Measurements from ENCODE around the gene LONRF2. TPM values are rescaled to one million over a fixed set of nuclear protein-coding genes. Genes with fewer than 3 reads are reported as not detected.

LONRF2 gene
- total and polyA plus RNA-seq, 2 donors (not counting 1 experiment from before 2014, with no cell fraction given): under 0.01 to 0.01 TPM

DNA sequence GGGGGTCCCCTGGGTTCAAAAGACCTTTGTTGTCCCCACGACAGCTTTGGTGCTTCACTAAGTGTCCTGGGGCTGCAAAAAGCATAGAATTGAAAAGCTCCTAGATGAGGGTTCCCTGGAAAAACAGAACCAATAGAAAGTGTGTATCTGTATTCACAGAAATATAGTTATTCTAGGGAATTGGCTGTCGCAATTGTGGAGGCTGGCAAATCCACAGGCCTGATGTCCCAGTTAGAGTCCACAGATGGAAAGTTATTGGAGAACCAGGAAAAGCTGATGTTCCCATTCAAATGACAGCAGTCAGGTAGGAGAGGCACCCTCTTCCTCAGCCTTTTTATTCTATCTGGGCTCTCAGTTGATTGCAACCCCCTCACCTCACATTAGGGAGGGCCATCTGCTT, 65.5 kb downstream of the LONRF2 start:
- H3K36me3 ChIP-seq (ENCODE audit: control insufficient read depth, insufficient read depth, low read length): no peaks in the 10 kb centered on the region
- H3K79me2 ChIP-seq (ENCODE audit: control insufficient read depth, insufficient read depth, low read length): no peaks in the 10 kb centered on the region
- TF ChIP-seq, protein P1, sequence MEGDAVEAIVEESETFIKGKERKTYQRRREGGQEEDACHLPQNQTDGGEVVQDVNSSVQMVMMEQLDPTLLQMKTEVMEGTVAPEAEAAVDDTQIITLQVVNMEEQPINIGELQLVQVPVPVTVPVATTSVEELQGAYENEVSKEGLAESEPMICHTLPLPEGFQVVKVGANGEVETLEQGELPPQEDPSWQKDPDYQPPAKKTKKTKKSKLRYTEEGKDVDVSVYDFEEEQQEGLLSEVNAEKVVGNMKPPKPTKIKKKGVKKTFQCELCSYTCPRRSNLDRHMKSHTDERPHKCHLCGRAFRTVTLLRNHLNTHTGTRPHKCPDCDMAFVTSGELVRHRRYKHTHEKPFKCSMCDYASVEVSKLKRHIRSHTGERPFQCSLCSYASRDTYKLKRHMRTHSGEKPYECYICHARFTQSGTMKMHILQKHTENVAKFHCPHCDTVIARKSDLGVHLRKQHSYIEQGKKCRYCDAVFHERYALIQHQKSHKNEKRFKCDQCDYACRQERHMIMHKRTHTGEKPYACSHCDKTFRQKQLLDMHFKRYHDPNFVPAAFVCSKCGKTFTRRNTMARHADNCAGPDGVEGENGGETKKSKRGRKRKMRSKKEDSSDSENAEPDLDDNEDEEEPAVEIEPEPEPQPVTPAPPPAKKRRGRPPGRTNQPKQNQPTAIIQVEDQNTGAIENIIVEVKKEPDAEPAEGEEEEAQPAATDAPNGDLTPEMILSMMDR (conservative IDR thresholded peaks at IDR 0.05 in 1 of 2, IDR thresholded peaks at IDR 0.05 in 1 of 2; ENCODE audit: low read depth in 1 of 2, low read length in 2 of 2): no peak
- no peak for TF ChIP-seq EZH2 (IDR thresholded peaks at IDR 0.05; ENCODE audit: low read length, missing control alignments)
- no peak overlapping the region for H3K27ac ChIP-seq (ENCODE audit: insufficient read depth, low read length)
- H3K27me3 ChIP-seq (ENCODE audit: control insufficient read depth, insufficient read depth, low read length): no peaks in the 10 kb centered on the region
- H3K4me1 ChIP-seq (ENCODE audit: control insufficient read depth, extremely low read depth, insufficient read depth, low read length): no peaks in the 10 kb centered on the region
- no peak for DNase-seq (ENCODE audit: low read depth in 2 of 2)
- H3K4me3 ChIP-seq (replicated peaks in 1 of 4; ENCODE audit: control extremely low read depth in 1 of 4, insufficient read depth in 1 of 4, low read depth in 3 of 4, low read length in 4 of 4): no peak overlapping the region
- no peaks in the 10 kb centered on the region for H4K20me1 ChIP-seq (ENCODE audit: control insufficient read depth, extremely low read depth, insufficient read depth, low read length)
- H2AFZ ChIP-seq (ENCODE audit: low read length): no peak overlapping the region
- H3K9me3 ChIP-seq (ENCODE audit: control insufficient read depth, insufficient read depth, low read depth, low read length): no peaks in the 10 kb centered on the region
- no peak overlapping the region for H3K9ac ChIP-seq (ENCODE audit: insufficient read depth, low read length)
- no peak overlapping the region for H3K4me2 ChIP-seq (ENCODE audit: extremely low read depth, insufficient read depth, low read length)

DNA sequence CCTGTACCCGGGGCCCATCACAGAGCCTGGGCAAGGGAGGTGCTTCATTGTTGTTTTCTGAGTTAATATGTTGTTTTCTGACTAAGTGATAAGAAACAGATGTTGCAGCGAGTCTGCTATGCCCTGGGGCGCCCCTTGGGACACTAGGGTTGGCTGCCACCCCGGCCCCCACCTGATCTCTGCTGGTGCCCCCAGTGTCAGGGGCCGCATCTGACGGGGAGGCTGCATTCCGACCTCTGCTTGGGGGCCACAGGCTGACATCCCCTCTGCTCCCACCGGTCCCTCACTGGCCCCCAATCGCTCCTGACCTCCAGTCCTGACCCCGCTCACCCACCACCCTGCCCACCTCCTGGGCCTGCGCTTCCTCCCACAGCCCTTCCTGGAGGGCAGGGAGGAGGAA, 65.9 kb downstream of the LONRF2 start:
- no peak overlapping the region for H3K4me2 ChIP-seq (ENCODE audit: extremely low read depth, insufficient read depth, low read length)
- no peaks in the 10 kb centered on the region for H3K4me1 ChIP-seq (ENCODE audit: control insufficient read depth, extremely low read depth, insufficient read depth, low read length)

DNA sequence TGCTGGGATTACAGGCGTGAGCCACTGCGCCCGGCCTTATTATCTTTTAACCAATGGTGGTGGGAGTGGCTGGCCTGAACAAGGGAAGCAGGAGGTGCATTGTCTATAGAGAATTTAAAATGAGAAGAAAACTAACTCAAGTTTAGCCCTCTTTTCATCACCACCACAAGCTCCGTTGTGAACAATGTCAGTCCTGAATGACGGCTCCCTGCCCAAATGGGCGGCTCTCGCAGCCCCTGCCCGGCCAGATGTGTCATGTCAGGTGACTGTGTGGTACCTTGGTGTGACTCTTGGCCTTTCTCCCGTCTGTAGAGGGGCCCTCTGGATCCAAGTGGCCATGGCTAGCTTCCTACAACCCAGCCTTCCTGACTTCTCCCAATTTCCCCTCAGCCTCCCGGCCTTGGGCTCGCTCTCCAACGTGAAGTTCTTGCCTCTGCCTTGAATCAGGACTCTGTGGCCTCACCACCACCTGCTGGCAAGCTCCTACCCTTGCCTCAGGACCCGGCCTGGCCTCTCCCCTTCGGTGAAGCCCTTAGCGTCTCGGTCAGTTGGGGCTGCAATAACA, 67.6 kb downstream of the LONRF2 start:
- DNase-seq (ENCODE audit: low read depth in 2 of 2): no peak
- no peak overlapping the region for H3K4me3 ChIP-seq (replicated peaks in 1 of 4; ENCODE audit: control extremely low read depth in 1 of 4, insufficient read depth in 1 of 4, low read depth in 3 of 4, low read length in 4 of 4)
- no peak overlapping the region for H3K9ac ChIP-seq (ENCODE audit: insufficient read depth, low read length)
- H3K4me2 ChIP-seq (ENCODE audit: extremely low read depth, insufficient read depth, low read length): no peak overlapping the region
- H2AFZ ChIP-seq (ENCODE audit: low read length): no peak overlapping the region
- no peak overlapping the region for H3K27ac ChIP-seq (ENCODE audit: insufficient read depth, low read length)
- H3K79me2 ChIP-seq (ENCODE audit: control insufficient read depth, insufficient read depth, low read length): no peaks in the 10 kb centered on the region
- no peaks in the 10 kb centered on the region for H3K36me3 ChIP-seq (ENCODE audit: control insufficient read depth, insufficient read depth, low read length)
- TF ChIP-seq, protein P1 (conservative IDR thresholded peaks at IDR 0.05 in 1 of 2, IDR thresholded peaks at IDR 0.05 in 1 of 2; ENCODE audit: low read depth in 1 of 2, low read length in 2 of 2): no peak
- no peak for TF ChIP-seq EZH2 (IDR thresholded peaks at IDR 0.05; ENCODE audit: low read length, missing control alignments)
- no peaks in the 10 kb centered on the region for H3K27me3 ChIP-seq (ENCODE audit: control insufficient read depth, insufficient read depth, low read length)
- H4K20me1 ChIP-seq (ENCODE audit: control insufficient read depth, extremely low read depth, insufficient read depth, low read length): no peaks in the 10 kb centered on the region
- no peaks in the 10 kb centered on the region for H3K9me3 ChIP-seq (ENCODE audit: control insufficient read depth, insufficient read depth, low read depth, low read length)
- no peaks in the 10 kb centered on the region for H3K4me1 ChIP-seq (ENCODE audit: control insufficient read depth, extremely low read depth, insufficient read depth, low read length)

More for the DNA sequence above, 65.9 kb downstream of the LONRF2 start:
- Histone ChIP-seq H3K27me3 (ENCODE audit: control insufficient read depth, insufficient read depth, low read length) (no peaks in the 10 kb centered on the region), H3K9ac (ENCODE audit: insufficient read depth, low read length) (no peak overlapping the region), H3K9me3 (ENCODE audit: control insufficient read depth, insufficient read depth, low read depth, low read length) (no peaks in the 10 kb centered on the region), H2AFZ (ENCODE audit: low read length) (no peak overlapping the region), H3K4me3 (replicated peaks in 1 of 4; ENCODE audit: control extremely low read depth in 1 of 4, insufficient read depth in 1 of 4, low read depth in 3 of 4, low read length in 4 of 4) (no peak overlapping the region), H4K20me1 (ENCODE audit: control insufficient read depth, extremely low read depth, insufficient read depth, low read length) (no peaks in the 10 kb centered on the region), H3K27ac (ENCODE audit: insufficient read depth, low read length) (no peak overlapping the region), H3K79me2 (ENCODE audit: control insufficient read depth, insufficient read depth, low read length) (no peaks in the 10 kb centered on the region), H3K36me3 (ENCODE audit: control insufficient read depth, insufficient read depth, low read length) (no peaks in the 10 kb centered on the region)
- DNase-seq (ENCODE audit: low read depth in 2 of 2): no peak
- TF ChIP-seq, protein P1 (conservative IDR thresholded peaks at IDR 0.05 in 1 of 2, IDR thresholded peaks at IDR 0.05 in 1 of 2; ENCODE audit: low read depth in 1 of 2, low read length in 2 of 2): no peak
- no peak for TF ChIP-seq EZH2 (IDR thresholded peaks at IDR 0.05; ENCODE audit: low read length, missing control alignments)

Data from fibroblast of lung (primary cell).